Measurements from ENCODE around the gene EARS2. TPM values are rescaled to one million over a fixed set of nuclear protein-coding genes. Genes with fewer than 3 reads are reported as not detected.
"Not testable (repeated sequence)": the region's sequence is repeated elsewhere in the genome, so short reads cannot be mapped to it uniquely, and the experiment has no call there.

The EARS2 gene
- total and polyA plus RNA-seq, 2 donors from 2014 or later, result 21.6 to 30.4 TPM

GRCh38 chr16:23485841-23486240 lies 71.3 kb downstream of the EARS2 start:
- intact Hi-C loops (cut with DNase I), result no loop called here
- no peak overlapping the region for H3K4me3 ChIP-seq (ENCODE audit: low read length in 3 of 3)
- H3K9ac ChIP-seq (ENCODE audit: low read length in 3 of 3), result no peak overlapping the region
- H3K36me3 ChIP-seq (ENCODE audit: control insufficient read depth in 2 of 3, insufficient read depth in 3 of 3, low read length in 3 of 3), result peaks cover 12 to 88% (median 60%) of the 10 kb centered on the region in 3 donors
- H3K9me3 ChIP-seq (ENCODE audit: control insufficient read depth in 2 of 3, insufficient read depth in 1 of 3, low read length in 3 of 3), result no peaks in the 10 kb centered on the region
- no peaks in the 10 kb centered on the region for H3K4me1 ChIP-seq (ENCODE audit: control insufficient read depth in 2 of 3, insufficient read depth in 2 of 3, low read depth in 1 of 3, low read length in 3 of 3)
- FAIRE-seq (no peak), DNase-seq (no peak)
- no peak overlapping the region for H3K27ac ChIP-seq (ENCODE audit: low read depth in 2 of 2, low read length in 2 of 2)
- no peaks in the 10 kb centered on the region for H3K27me3 ChIP-seq (ENCODE audit: control insufficient read depth, insufficient read depth, low read length)
- no peak for TF ChIP-seq CTCF (IDR thresholded peaks at IDR 0.05; ENCODE audit: borderline replicate concordance, extremely low read depth, insufficient read depth)

GRCh38 chr16:23485257-23485614 lies 71.9 kb downstream of the EARS2 start:
- Histone ChIP-seq H3K9ac (ENCODE audit: low read length in 3 of 3) (no peak overlapping the region), H3K36me3 (ENCODE audit: control insufficient read depth in 2 of 3, insufficient read depth in 3 of 3, low read length in 3 of 3) (peaks cover 12 to 90% (median 64%) of the 10 kb centered on the region in 3 donors), H3K4me3 (ENCODE audit: low read length in 3 of 3) (no peak overlapping the region), H3K27ac (ENCODE audit: low read depth in 2 of 2, low read length in 2 of 2) (no peak overlapping the region), H3K27me3 (ENCODE audit: control insufficient read depth, insufficient read depth, low read length) (no peaks in the 10 kb centered on the region), H3K9me3 (ENCODE audit: control insufficient read depth in 2 of 3, insufficient read depth in 1 of 3, low read length in 3 of 3) (no peaks in the 10 kb centered on the region), H3K4me1 (ENCODE audit: control insufficient read depth in 2 of 3, insufficient read depth in 2 of 3, low read depth in 1 of 3, low read length in 3 of 3) (no peaks in the 10 kb centered on the region)
- intact Hi-C loops (cut with DNase I), result no loop called here
- TF ChIP-seq CTCF (IDR thresholded peaks at IDR 0.05; ENCODE audit: borderline replicate concordance, extremely low read depth, insufficient read depth), result no peak
- FAIRE-seq (no peak), DNase-seq (no peak)

DNA sequence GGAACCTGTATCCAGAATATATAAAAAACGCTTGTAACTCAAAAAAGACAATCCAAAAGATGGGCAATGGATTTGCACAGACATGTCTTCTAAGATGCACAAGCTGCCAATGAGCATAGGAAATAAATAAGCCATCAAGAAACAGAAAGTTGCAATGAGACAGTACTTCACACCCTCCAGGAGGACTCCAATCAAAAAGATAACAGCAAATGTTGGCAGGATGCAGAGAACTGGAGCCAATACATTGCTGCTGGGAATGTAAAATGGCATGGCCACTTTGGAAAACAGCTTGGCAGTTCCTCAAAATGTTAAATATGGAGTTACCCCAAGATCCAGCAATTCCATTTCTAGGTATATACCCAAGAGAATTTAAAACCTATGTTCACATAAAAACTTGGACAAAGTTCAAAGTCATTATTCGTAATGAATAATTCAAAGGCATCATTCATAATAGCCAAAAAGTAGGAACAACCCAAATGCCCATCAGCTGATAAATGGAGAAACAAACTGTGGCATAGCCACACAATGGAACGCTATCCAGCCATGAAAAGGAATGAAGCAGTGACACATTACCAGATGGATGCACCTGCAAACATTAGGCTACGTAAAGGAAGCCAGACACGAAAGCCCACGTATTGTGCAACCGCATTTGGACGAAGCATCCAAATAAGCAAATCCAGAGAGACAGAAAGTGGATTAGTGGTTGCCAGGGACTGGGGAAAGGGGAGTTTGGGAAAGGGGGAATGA lies 72.5 kb downstream of the EARS2 start:
- Histone ChIP-seq H3K9me3 (ENCODE audit: control insufficient read depth in 2 of 3, insufficient read depth in 1 of 3, low read length in 3 of 3) (no peaks in the 10 kb centered on the region), H3K27ac (ENCODE audit: low read depth in 2 of 2, low read length in 2 of 2) (no peak overlapping the region), H3K9ac (ENCODE audit: low read length in 3 of 3) (no peak overlapping the region), H3K27me3 (ENCODE audit: control insufficient read depth, insufficient read depth, low read length) (no peaks in the 10 kb centered on the region), H3K36me3 (ENCODE audit: control insufficient read depth in 2 of 3, insufficient read depth in 3 of 3, low read length in 3 of 3) (peaks cover 14 to 90% (median 70%) of the 10 kb centered on the region in 3 donors), H3K4me1 (ENCODE audit: control insufficient read depth in 2 of 3, insufficient read depth in 2 of 3, low read depth in 1 of 3, low read length in 3 of 3) (no peaks in the 10 kb centered on the region), H3K4me3 (ENCODE audit: low read length in 3 of 3) (no peak overlapping the region)
- FAIRE-seq (no peak), DNase-seq (no peak)
- TF ChIP-seq CTCF (IDR thresholded peaks at IDR 0.05; ENCODE audit: borderline replicate concordance, extremely low read depth, insufficient read depth), result no peak
- intact Hi-C loops (cut with DNase I), result no loop called here

DNA sequence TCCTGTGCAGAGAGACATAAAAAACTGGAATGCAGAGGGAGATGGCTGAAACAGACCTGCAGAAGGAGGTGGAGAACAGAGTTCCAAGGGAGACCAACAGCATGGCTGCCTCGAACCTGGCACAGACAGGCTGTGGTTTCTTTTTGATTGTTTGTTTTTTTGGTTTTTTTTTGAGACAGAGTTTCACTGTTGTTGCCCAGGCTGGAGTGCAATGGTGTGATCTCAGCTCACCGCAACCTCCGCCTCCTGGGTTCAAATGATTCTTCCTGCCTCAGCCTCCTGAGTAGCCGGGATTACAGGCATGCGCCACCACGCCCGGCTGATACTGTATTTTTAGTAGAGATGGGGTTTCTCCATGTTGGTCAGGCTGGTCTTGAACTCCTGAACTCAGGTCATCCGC lies 73.7 kb downstream of the EARS2 start:
- H3K9me3 ChIP-seq (ENCODE audit: control insufficient read depth in 2 of 3, insufficient read depth in 1 of 3, low read length in 3 of 3); H3K4me3 ChIP-seq (ENCODE audit: low read length in 3 of 3); H3K27ac ChIP-seq (ENCODE audit: low read depth in 2 of 2, low read length in 2 of 2); FAIRE-seq; intact Hi-C loops (cut with DNase I); H3K9ac ChIP-seq (ENCODE audit: low read length in 3 of 3); DNase-seq; H3K4me1 ChIP-seq (ENCODE audit: control insufficient read depth in 2 of 3, insufficient read depth in 2 of 3, low read depth in 1 of 3, low read length in 3 of 3); H3K27me3 ChIP-seq (ENCODE audit: control insufficient read depth, insufficient read depth, low read length): not testable (repeated sequence)
- H3K36me3 ChIP-seq (ENCODE audit: control insufficient read depth in 2 of 3, insufficient read depth in 3 of 3, low read length in 3 of 3), result peaks cover 17 to 90% (median 75%) of the 10 kb centered on the region in 3 donors
